PC-9 (cell line): ENCODE measurements around the gene TSPAN32.

Experiments
- EZH2 ChIP-seq: fragments of 200-600 bp; sonication (generic); IDR thresholded peaks from 2 replicates; pipeline ENCODE4 v1.8.0; 2017; ENCODE audit warnings: antibody characterized with exemption, low read depth
- TF ChIP-seq, protein P1 (sequence below): fragments of 200-600 bp; sonication (generic); conservative IDR thresholded peaks from 2 replicates; pipeline ENCODE4 v1.6.1; 2017; ENCODE audit warnings: mixed run types, antibody characterized with exemption, mild to moderate bottlenecking, moderate library complexity

DNA sequence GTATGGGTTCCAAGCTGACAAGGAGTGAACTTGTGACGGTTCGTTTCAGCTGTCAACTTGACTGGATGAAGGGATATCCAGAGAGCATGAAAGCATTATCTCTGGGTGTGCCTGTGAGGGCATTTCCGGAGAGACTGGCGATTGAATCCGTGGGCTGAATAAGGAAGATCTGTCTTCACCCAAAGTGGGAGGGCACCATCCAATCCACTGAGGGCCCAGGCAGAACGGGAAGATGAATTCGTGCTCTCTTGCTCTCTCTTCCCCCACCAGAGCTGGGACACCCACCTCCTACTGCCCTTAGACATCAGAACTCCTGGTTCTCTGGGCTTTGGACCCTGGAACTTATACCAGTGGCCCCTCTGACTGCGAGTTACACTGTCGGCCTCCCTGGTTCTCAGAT, 59.8 kb downstream of the TSPAN32 start:
- TF ChIP-seq, protein P1, sequence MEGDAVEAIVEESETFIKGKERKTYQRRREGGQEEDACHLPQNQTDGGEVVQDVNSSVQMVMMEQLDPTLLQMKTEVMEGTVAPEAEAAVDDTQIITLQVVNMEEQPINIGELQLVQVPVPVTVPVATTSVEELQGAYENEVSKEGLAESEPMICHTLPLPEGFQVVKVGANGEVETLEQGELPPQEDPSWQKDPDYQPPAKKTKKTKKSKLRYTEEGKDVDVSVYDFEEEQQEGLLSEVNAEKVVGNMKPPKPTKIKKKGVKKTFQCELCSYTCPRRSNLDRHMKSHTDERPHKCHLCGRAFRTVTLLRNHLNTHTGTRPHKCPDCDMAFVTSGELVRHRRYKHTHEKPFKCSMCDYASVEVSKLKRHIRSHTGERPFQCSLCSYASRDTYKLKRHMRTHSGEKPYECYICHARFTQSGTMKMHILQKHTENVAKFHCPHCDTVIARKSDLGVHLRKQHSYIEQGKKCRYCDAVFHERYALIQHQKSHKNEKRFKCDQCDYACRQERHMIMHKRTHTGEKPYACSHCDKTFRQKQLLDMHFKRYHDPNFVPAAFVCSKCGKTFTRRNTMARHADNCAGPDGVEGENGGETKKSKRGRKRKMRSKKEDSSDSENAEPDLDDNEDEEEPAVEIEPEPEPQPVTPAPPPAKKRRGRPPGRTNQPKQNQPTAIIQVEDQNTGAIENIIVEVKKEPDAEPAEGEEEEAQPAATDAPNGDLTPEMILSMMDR = no peak
- no peak for TF ChIP-seq EZH2
